HG03196 (cell line): ENCODE measurements around the gene CORO2A.

ENCODE experiments used
- ATAC-seq: cut with Tn5 transposase; IDR thresholded peaks from one replicate; pipeline ENCODE4 v1.9.1; 2021; ENCODE audit not compliant: unreplicated experiment

Gene CORO2A

GRCh38 chr9:98193336-98193944 is 1.0 kb upstream of the CORO2A start:
- no peak for ATAC-seq

GRCh38 chr9:98191671-98192502 is 550 bp downstream of the CORO2A start:
- no peak for ATAC-seq

- no peak for ATAC-seq
Measured at GRCh38 chr9:98191181-98191608, 1.2 kb downstream of the CORO2A start.

GRCh38 chr9:98190757-98191105 is 1.7 kb downstream of the CORO2A start:
- no peak for ATAC-seq

- ATAC-seq = no peak
Measured at GRCh38 chr9:98189412-98189811, 3.0 kb downstream of the CORO2A start.

GRCh38 chr9:98187926-98188325 is 4.5 kb downstream of the CORO2A start:
- no peak for ATAC-seq

GRCh38 chr9:98186236-98186635 is 6.2 kb downstream of the CORO2A start:
- no peak for ATAC-seq

- ATAC-seq = no peak
Measured at GRCh38 chr9:98185611-98186171, 6.7 kb downstream of the CORO2A start.

- ATAC-seq = no peak
Measured at GRCh38 chr9:98185021-98185567, 7.3 kb downstream of the CORO2A start.

- ATAC-seq = no peak
Measured at GRCh38 chr9:98184326-98184725, 8.1 kb downstream of the CORO2A start.

GRCh38 chr9:98182889-98183599 is 9.4 kb downstream of the CORO2A start:
- no peak for ATAC-seq

- no peak for ATAC-seq
Measured at GRCh38 chr9:98182069-98182820, 10.2 kb downstream of the CORO2A start.

GRCh38 chr9:98181746-98182068 is 10.7 kb downstream of the CORO2A start:
- ATAC-seq = no peak

GRCh38 chr9:98180996-98181395 is 11.4 kb downstream of the CORO2A start:
- ATAC-seq = no peak

GRCh38 chr9:98178874-98179850 is 13.3 kb downstream of the CORO2A start:
- no peak for ATAC-seq

- no peak for ATAC-seq
Measured at GRCh38 chr9:98176391-98177259, 15.8 kb downstream of the CORO2A start.

- no peak for ATAC-seq
Measured at GRCh38 chr9:98175762-98176161, 16.7 kb downstream of the CORO2A start.

GRCh38 chr9:98175028-98175569 is 17.3 kb downstream of the CORO2A start:
- ATAC-seq = no peak
